ENCODE results near the gene C6orf62.
A peak's percentile ranks its signal among the peaks of the same experiment; 100 is the strongest.
"Not testable (repeated sequence)": the region's sequence is repeated elsewhere in the genome, so short reads cannot be mapped to it uniquely, and the experiment has no call there.

C6orf62 gene

DNA sequence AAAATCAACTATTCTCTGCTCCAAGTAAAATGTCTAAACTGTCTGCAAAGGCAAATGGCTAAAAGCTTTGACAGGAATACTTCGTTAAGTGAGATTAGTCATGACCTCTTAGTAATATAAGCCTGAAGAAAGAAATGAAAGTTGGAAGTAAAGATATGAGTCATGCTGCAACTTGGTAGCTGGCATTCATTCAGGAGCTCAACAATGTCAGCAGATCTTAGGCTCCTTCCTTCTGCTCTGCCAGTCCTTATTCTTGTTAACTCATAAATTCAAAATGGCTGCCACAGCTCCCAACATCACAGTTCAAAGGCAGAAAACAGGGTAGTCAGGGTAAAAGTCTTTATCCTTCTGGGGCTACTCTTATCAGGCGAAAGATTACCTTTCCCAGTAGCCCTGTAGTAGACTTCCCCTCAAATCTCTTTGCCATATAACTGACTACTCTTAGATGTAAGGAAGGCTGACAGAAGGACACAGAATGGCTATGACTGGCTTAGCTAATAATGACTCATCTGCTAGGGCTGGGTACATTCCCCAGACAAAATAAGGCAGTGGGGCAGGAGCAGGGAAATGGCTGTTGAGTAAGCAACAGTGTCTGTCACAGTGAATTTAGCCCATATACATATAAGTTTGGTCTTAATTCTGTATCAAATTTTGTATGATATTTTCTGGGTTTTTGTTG is 24.4 kb upstream of the C6orf62 start:
- peak in 1 of 51 donors; percentile 4 for DNase-seq

GRCh38 chr6:24742216-24742738 is 23.3 kb upstream of the C6orf62 start:
- DNase-seq: peak in 1 of 51 donors; percentile 11

DNA sequence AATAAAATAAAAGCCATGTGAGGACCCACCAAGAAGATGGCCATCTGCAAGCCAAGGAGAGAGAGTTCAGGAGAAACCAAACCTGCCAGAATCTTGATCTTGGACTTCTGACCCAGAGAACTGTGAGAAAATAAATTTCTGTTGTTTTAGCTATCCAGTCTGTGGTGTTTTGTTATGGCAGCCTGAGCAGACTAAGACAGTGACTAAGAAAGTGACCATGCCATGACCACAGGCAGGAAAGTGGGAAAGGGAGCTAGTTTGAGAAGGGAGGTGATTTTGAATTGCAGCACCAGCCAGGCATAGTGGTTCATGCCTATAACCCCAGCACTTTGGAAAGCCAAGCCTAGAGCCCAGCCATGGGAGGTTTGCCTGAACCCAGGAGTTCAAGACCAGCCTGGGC is 21.9 kb upstream of the C6orf62 start:
- DNase-seq: no peak

GRCh38 chr6:24738741-24739140 is 19.8 kb upstream of the C6orf62 start:
- DNase-seq: no peak

- not testable (repeated sequence) for DNase-seq
Observed at GRCh38 chr6:24734710-24735109, 15.8 kb upstream of the C6orf62 start.

DNA sequence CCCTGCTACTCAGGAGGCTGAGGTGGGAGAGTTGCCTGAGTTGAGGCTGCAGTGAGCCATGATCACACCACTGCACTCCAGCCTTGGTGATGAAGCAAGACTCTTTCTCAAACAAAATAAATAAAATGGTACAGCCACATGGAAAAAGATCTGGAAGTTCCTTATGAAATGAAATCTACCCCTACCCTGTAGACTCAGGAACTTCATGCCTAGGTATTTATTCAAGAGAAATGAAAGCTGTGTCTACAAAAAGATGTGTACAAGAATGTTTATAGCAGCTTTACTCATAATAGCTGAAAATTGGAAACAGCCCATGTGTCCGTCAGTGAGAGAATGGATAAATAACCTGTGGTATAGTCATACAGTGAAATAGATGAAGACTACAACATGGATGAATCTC is 15.2 kb upstream of the C6orf62 start:
- no peak for DNase-seq

- DNase-seq: not testable (repeated sequence)
Observed at GRCh38 chr6:24731456-24732134, 12.6 kb upstream of the C6orf62 start.

GRCh38 chr6:24730653-24731052 is 11.7 kb upstream of the C6orf62 start:
- DNase-seq: not testable (repeated sequence)

GRCh38 chr6:24723270-24723669 is 4.3 kb upstream of the C6orf62 start:
- no peak for DNase-seq

DNA sequence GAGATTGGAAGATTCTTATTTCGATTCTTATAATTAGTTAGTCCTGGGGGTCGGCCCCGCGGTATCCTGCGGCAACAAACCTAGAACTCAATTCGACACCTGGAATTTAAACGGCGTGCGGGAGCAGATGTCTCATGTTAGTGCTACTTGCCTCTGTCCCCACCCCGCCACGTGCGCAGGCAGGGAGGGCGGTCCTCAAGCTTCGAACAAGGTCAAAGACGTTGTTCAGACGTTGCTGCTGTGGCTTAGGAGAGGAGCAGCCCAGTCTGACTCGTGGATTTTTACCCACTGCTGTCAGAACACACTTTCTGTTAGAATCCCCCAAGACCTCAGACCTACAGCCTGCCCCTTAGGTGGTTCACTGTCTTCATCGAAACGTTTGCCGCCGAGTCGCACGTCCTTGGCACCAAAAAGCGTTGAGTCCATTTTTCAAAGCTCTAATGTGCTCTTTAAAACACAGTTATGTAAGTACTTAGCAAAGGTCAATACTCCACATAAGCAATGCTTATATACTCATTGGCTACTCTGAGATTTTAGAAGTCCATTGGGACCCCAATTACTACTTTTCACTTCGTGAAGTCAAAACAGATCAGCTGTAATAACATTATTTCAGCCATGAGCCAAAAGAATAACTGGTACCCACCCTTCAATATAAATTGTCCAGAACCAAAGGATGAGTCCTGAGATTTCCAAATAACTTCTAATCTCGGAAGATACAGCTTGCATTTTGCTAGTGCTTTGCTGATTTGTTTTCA is 2.7 kb upstream of the C6orf62 start:
- peak in 28 of 51 donors; percentile 83 to 95 (median 90) for DNase-seq

GRCh38 chr6:24720604-24721460 is 1.9 kb upstream of the C6orf62 start:
- peak; percentile 93 to 100 (median 99) for DNase-seq

GRCh38 chr6:24720131-24720603 is 1.2 kb upstream of the C6orf62 start:
- peak in 24 of 51 donors; percentile 11 to 71 (median 38) for DNase-seq

DNA sequence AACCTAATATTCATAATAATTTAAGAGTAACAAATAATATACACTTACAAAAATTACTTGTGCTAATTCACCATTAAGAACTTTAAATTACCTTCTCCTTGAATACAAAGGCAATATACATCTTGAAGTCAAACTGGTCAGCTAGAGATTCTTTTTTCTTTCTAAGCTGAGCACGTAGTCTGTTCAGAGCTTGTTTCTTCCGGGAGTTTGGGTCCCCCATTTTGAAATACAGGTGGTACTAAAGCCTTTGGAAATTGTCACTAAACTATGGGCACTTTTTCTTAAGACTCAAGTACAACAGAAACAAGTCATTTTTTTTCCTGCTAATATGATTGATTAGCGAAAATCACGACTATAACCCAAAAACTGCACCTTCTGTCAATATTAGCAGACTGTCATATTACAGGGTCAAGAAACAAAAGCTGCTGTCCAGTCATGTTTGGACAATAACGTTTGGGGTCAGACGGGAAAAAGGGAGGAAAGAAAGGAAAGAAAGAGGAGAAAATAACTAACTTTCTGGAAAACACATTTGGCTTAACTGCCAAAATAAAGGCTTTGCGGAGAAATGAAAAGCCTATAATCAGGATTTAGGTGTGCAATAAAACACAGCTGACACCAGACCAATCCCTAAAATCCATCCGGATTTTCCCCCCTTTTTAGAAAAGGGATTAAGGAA is 367 bp downstream of the C6orf62 start:
- DNase-seq: no peak

DNA sequence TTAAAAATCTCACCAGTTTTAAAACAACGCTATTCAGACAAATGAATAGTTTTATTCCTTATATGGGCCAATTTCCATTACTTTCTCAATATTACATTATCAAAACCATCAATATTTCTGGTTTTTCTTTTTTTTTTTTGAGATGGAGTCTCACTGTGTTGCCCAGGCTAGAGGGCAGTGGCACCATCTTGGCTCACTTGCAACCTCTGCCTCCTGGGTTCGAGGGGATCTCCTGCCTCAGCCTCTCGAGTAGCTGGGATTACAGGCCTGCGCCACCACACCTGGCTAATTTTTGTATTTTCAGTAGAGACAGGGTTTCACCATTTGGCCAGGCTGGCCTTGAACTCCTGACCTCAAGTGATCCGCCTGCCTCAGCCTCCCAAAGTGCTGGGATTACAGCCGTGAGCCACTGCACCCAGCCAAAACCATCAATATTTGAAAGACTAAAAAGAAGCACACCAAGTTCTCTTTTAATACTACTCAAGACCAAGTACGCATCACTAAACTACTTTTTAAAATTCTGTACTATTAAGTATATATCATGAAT is 2.3 kb downstream of the C6orf62 start:
- not testable (repeated sequence) for DNase-seq

DNA sequence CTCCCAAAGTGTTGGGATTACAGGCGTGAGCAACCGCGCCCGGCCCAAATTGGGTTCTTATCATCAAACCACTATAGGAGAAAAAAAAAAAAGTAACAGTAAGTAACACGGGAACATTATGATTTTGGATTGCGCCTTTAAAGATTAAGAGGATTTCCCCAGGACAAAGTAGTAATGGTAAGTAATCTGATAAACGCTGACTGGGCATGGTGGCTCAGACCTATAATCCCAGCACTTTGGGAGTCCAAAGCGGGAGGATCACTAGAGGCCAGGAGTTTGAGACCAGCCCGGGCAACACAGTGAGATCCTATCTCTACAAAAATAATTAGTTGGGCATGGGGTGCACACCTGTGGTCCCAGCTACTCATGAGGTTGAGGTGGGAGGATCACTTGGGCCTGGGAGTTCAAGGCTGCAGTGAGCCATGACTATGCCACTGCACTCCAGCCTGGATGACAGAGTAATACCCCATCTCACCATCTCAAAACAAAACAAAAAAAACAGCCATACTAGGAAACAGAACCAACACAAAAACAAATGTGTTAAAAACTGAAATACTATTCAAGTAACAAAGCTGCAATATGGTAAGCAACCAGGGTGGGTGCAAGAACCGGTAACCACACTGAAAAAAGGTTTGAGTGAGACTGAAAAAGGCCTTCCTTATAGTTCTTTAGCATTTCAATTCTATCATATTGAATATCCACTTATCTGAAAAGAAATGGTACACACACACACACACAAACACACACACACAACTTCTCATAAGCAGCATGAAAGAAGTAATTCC is 8.2 kb downstream of the C6orf62 start:
- DNase-seq: no peak

DNA sequence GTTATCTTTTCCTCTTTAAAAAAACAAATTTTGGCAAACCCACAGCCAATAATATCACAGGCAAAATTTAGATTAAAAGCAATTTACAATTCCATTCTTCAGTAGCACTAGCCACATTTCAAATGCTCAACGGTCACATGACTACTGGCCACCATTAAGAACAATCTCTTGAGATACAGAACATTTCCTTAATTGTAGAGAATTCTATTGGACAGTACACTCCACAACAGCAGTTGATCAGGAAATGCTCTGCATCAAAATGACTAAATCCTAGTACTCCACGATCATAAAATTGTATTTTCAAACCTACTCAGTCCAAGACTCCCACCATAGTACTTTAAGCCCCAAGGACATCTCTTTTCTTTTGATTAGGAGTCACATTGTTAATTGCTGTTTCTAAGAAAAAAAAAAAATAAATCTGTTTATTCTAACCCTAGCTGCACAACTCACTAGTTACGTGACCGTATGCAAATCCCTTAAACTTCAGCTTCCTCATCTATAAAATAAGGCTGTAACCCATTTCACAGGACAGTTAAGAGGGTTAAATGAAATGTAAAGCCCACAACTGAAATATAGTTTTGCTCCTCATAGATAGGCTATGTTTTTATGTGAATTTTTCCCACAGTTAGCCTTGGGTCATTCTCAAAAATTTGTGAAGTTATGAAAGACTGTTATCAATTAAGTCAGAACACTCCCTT is 9.8 kb downstream of the C6orf62 start:
- DNase-seq: no peak

- no peak for DNase-seq
Observed at GRCh38 chr6:24708612-24709011, 10.3 kb downstream of the C6orf62 start.

- no peak for DNase-seq
Observed at GRCh38 chr6:24704468-24704867, 14.5 kb downstream of the C6orf62 start.

Measured in hypothalamus (tissue), 51 donors.